Measurements from ENCODE around the gene NUP214.
A peak's percentile ranks its signal among the peaks of the same experiment; 100 is the strongest.

NUP214 gene

GRCh38 chr9:131279196-131279862, 153.9 kb downstream of the NUP214 start:
- Histone ChIP-seq H3K27ac (ENCODE audit: low read length) (no peak overlapping the region), H4K20me1 (ENCODE audit: insufficient read depth, low read length) (no peaks in the 10 kb centered on the region), H3K79me2 (ENCODE audit: low read length) (peaks cover 24% of the 10 kb centered on the region), H3K27me3 (ENCODE audit: low read depth, low read length) (peaks cover 3% of the 10 kb centered on the region; the same call in 1 of the 2 replicates), H3K9ac (ENCODE audit: low read length) (no peak overlapping the region), H2AFZ (ENCODE audit: low read depth, low read length) (peak overlapping the region; percentile 72), H3K4me2 (ENCODE audit: low read length) (peak overlapping the region; percentile 23; the same call in 1 of the 2 replicates), H3K36me3 (replicated peaks; ENCODE audit: low read depth, low read length) (no peaks in the 10 kb centered on the region), H3K4me3 (ENCODE audit: low read length) (no peak overlapping the region), H3K9me3 (ENCODE audit: insufficient read depth, low read length) (no peaks in the 10 kb centered on the region), H3K4me1 (ENCODE audit: low read length) (peaks cover 13% of the 10 kb centered on the region)
- TF ChIP-seq, protein P1, sequence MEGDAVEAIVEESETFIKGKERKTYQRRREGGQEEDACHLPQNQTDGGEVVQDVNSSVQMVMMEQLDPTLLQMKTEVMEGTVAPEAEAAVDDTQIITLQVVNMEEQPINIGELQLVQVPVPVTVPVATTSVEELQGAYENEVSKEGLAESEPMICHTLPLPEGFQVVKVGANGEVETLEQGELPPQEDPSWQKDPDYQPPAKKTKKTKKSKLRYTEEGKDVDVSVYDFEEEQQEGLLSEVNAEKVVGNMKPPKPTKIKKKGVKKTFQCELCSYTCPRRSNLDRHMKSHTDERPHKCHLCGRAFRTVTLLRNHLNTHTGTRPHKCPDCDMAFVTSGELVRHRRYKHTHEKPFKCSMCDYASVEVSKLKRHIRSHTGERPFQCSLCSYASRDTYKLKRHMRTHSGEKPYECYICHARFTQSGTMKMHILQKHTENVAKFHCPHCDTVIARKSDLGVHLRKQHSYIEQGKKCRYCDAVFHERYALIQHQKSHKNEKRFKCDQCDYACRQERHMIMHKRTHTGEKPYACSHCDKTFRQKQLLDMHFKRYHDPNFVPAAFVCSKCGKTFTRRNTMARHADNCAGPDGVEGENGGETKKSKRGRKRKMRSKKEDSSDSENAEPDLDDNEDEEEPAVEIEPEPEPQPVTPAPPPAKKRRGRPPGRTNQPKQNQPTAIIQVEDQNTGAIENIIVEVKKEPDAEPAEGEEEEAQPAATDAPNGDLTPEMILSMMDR (IDR thresholded peaks at IDR 0.05; ENCODE audit: low read depth, low read length): no peak
- TF ChIP-seq EZH2phosphoT487 (IDR thresholded peaks at IDR 0.05; ENCODE audit: low read depth): no peak

DNA sequence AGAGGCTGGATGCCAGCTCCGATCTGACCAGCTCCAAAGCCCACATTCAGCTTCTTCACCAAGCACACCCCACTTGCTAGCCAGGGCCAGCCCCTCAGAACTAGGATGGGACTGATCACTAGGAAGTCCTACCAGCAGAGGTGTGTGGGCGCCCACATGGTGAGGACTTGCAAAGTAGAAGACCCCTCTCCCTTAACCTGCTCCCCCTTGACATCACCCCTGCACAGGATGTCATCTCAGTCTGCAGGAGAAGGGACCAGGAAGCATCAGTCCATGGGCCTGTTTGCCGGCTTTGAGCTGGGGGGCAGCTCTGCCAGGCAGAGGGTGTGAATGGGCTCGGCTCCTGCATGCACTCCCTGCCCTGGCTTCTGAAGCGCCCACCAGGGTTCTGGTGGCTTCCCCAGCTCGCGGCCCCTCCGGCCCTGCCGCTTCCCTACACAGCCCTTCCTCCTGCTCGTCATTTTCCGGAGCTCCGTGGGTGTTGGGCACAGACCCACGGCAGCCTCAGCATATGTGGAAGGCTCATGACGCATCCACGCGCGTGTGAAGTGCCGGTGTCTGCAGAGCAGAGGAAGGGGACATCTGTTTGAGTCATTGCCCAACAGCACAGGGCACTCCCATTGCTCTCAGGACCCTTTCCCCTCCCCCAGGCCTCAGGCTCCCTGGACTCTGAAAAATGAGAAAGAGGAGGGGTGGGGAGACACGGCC, 154.6 kb downstream of the NUP214 start:
- no peak for TF ChIP-seq EZH2phosphoT487 (IDR thresholded peaks at IDR 0.05; ENCODE audit: low read depth)
- H3K79me2 ChIP-seq (ENCODE audit: low read length): peaks cover 17% of the 10 kb centered on the region
- no peak overlapping the region for H3K27ac ChIP-seq (ENCODE audit: low read length)
- H3K9me3 ChIP-seq (ENCODE audit: insufficient read depth, low read length): no peaks in the 10 kb centered on the region
- H3K4me2 ChIP-seq (ENCODE audit: low read length): no peak overlapping the region
- H3K36me3 ChIP-seq (replicated peaks; ENCODE audit: low read depth, low read length): no peaks in the 10 kb centered on the region
- no peaks in the 10 kb centered on the region for H4K20me1 ChIP-seq (ENCODE audit: insufficient read depth, low read length)
- H3K9ac ChIP-seq (ENCODE audit: low read length): no peak overlapping the region
- H3K27me3 ChIP-seq (ENCODE audit: low read depth, low read length): peaks cover 3% of the 10 kb centered on the region; the same call in 1 of the 2 replicates
- no peak overlapping the region for H3K4me3 ChIP-seq (ENCODE audit: low read length)
- peaks cover 10% of the 10 kb centered on the region; the same call in 1 of the 2 replicates for H3K4me1 ChIP-seq (ENCODE audit: low read length)
- no peak overlapping the region for H2AFZ ChIP-seq (ENCODE audit: low read depth, low read length)

DNA sequence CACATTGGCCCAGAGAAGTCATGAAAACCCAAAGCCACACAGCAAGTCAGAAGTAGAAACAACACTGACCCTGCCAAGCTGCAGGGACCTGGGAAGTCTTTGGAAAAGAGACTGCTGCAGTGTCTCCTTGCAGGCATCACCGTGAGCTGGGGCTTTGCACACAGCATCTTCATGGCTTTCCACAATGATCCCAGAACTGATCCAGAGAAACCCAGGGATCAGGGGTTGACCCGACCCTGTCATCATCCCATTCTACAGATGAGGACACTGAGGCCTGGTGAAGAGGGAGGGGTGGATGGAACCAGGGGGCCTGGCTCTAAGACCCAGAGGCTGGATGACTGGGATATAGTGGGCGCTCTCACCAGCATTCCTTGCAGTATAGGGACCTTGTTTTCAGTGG, 155.3 kb downstream of the NUP214 start:
- Histone ChIP-seq H3K79me2 (ENCODE audit: low read length) (peaks cover 10% of the 10 kb centered on the region), H3K4me3 (ENCODE audit: low read length) (no peak overlapping the region), H3K4me1 (ENCODE audit: low read length) (peaks cover 10% of the 10 kb centered on the region; the same call in 1 of the 2 replicates), H3K27me3 (ENCODE audit: low read depth, low read length) (peaks cover 3% of the 10 kb centered on the region; the same call in 1 of the 2 replicates), H3K9ac (ENCODE audit: low read length) (no peak overlapping the region), H4K20me1 (ENCODE audit: insufficient read depth, low read length) (no peaks in the 10 kb centered on the region), H3K9me3 (ENCODE audit: insufficient read depth, low read length) (no peaks in the 10 kb centered on the region), H3K4me2 (ENCODE audit: low read length) (no peak overlapping the region), H2AFZ (ENCODE audit: low read depth, low read length) (no peak overlapping the region), H3K36me3 (replicated peaks; ENCODE audit: low read depth, low read length) (no peaks in the 10 kb centered on the region), H3K27ac (ENCODE audit: low read length) (no peak overlapping the region)
- TF ChIP-seq, protein P1 (IDR thresholded peaks at IDR 0.05; ENCODE audit: low read depth, low read length): no peak

DNA sequence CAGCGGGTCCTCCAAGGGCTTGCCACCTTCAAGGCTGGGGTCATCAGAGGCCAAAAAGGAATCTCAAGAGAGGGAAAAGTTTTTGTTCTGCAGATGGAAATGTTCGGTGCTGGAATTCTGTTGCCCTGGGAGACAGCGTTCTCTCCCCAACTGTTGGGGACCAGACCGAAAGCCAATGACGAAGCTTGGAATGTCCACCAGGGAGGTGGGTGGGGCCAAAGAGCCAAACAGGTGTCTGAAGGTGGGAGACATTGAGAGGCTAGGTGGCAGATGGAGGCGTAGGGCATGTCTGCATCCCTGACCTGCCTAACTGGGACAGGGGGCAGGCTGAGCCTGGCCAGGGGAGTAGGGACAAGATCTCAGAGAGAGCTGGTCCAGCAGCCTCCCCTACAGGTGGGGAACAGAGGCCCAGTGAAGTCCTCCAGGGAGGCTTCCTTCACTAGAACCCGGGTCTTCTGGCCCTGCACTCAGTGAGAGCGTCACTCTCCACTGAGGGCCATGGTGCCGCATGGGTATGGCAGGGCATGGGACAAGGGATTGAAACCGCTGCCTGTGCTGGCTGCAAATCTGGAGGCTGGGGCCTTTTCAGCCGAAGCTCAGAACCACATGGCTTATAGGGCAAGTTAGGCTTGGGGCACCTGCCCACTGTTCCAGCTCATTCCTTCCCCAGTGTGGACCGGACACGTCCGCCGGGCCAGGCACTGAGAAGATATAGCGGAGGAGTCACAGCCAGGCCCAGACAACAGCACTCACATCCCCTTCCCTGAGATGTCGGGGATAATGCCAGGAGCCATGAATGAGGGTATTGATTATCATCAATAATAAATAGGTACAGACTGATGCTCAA, 156.0 kb downstream of the NUP214 start:
- H3K9me3 ChIP-seq (ENCODE audit: insufficient read depth, low read length): no peaks in the 10 kb centered on the region
- no peaks in the 10 kb centered on the region for H4K20me1 ChIP-seq (ENCODE audit: insufficient read depth, low read length)
- H3K4me1 ChIP-seq (ENCODE audit: low read length): peaks cover 10% of the 10 kb centered on the region; the same call in 1 of the 2 replicates
- H3K27ac ChIP-seq (ENCODE audit: low read length): no peak overlapping the region
- no peaks in the 10 kb centered on the region for H3K36me3 ChIP-seq (replicated peaks; ENCODE audit: low read depth, low read length)
- no peak for TF ChIP-seq EZH2phosphoT487 (IDR thresholded peaks at IDR 0.05; ENCODE audit: low read depth)
- TF ChIP-seq, protein P1 (IDR thresholded peaks at IDR 0.05; ENCODE audit: low read depth, low read length): no peak
- peaks cover 4% of the 10 kb centered on the region for H3K79me2 ChIP-seq (ENCODE audit: low read length)
- no peak overlapping the region for H3K4me3 ChIP-seq (ENCODE audit: low read length)
- no peak overlapping the region for H2AFZ ChIP-seq (ENCODE audit: low read depth, low read length)
- peaks cover 3% of the 10 kb centered on the region; the same call in 1 of the 2 replicates for H3K27me3 ChIP-seq (ENCODE audit: low read depth, low read length)
- H3K4me2 ChIP-seq (ENCODE audit: low read length): no peak overlapping the region
- no peak overlapping the region for H3K9ac ChIP-seq (ENCODE audit: low read length)
